ENCODE results near the gene GOLGA1. TPM values are rescaled to one million over a fixed set of nuclear protein-coding genes. Genes with fewer than 3 reads are reported as not detected.

The GOLGA1 gene
- total RNA-seq, 1 experiment from 2014 or later: 18.9 TPM

DNA sequence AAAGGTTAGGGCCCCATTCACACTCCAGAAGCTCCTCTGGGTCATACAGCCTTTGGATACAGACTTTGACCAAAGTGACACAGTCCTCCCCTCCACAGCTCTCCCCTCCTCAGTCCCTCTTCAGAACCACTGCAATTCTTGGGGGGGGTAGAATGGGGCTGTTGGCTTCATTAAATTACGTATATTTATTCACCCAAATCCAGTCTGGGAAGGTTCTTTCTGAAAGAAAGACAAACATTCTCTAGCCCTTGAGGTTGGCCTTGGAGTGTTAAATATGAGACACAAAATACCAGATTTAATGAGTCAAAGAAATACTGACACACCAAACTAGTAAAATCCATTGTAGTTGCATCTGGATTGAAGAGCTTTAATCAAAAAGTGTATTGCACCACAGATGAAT, 62.9 kb downstream of the GOLGA1 start:
- Histone ChIP-seq H3K9me3 (no peaks in the 10 kb centered on the region), H3K36me3 (ENCODE audit: control insufficient read depth, insufficient read depth, low read length) (peaks cover 5% of the 10 kb centered on the region), H3K4me1 (no peaks in the 10 kb centered on the region), H3K27me3 (replicated peaks; ENCODE audit: control insufficient read depth, insufficient read depth, low read length) (no peaks in the 10 kb centered on the region), H3K4me3 (ENCODE audit: low read depth, low read length) (no peak overlapping the region)
- ChIA-PET POLR2A (no interaction called here), CTCF (interaction anchor here (1.4 kb wide), 1 partner anchor 22 kb away, joined by 3 read pairs; no protein-coding TSS in a partner anchor)
- H3K27ac Mint-ChIP-seq (ENCODE audit: unreplicated experiment): no peak overlapping the region
- H3K9me3 Mint-ChIP-seq (ENCODE audit: unreplicated experiment): no peaks in the 10 kb centered on the region
- no peaks in the 10 kb centered on the region for H3K4me1 Mint-ChIP-seq (ENCODE audit: low read depth, unreplicated experiment)
- H3K36me3 Mint-ChIP-seq (ENCODE audit: insufficient read depth, unreplicated experiment): peaks cover 55% of the 10 kb centered on the region
- no peaks in the 10 kb centered on the region for H3K27me3 Mint-ChIP-seq (ENCODE audit: insufficient read depth, unreplicated experiment)
- TF ChIP-seq, protein P1, sequence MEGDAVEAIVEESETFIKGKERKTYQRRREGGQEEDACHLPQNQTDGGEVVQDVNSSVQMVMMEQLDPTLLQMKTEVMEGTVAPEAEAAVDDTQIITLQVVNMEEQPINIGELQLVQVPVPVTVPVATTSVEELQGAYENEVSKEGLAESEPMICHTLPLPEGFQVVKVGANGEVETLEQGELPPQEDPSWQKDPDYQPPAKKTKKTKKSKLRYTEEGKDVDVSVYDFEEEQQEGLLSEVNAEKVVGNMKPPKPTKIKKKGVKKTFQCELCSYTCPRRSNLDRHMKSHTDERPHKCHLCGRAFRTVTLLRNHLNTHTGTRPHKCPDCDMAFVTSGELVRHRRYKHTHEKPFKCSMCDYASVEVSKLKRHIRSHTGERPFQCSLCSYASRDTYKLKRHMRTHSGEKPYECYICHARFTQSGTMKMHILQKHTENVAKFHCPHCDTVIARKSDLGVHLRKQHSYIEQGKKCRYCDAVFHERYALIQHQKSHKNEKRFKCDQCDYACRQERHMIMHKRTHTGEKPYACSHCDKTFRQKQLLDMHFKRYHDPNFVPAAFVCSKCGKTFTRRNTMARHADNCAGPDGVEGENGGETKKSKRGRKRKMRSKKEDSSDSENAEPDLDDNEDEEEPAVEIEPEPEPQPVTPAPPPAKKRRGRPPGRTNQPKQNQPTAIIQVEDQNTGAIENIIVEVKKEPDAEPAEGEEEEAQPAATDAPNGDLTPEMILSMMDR (IDR thresholded peaks at IDR 0.05; ENCODE audit: insufficient read depth in 1 of 2, low read depth in 1 of 2, low read length in 1 of 2, severe bottlenecking in 1 of 2, unreplicated experiment in 1 of 2): no peak
- no peak for DNase-seq
- H3K4me3 Mint-ChIP-seq (ENCODE audit: unreplicated experiment): no peak overlapping the region
- intact Hi-C loops (cut with micrococcal nuclease; ENCODE audit: unreplicated experiment): no loop called here
- no TSS peak for BruUV-seq (replicated peaks)

DNA sequence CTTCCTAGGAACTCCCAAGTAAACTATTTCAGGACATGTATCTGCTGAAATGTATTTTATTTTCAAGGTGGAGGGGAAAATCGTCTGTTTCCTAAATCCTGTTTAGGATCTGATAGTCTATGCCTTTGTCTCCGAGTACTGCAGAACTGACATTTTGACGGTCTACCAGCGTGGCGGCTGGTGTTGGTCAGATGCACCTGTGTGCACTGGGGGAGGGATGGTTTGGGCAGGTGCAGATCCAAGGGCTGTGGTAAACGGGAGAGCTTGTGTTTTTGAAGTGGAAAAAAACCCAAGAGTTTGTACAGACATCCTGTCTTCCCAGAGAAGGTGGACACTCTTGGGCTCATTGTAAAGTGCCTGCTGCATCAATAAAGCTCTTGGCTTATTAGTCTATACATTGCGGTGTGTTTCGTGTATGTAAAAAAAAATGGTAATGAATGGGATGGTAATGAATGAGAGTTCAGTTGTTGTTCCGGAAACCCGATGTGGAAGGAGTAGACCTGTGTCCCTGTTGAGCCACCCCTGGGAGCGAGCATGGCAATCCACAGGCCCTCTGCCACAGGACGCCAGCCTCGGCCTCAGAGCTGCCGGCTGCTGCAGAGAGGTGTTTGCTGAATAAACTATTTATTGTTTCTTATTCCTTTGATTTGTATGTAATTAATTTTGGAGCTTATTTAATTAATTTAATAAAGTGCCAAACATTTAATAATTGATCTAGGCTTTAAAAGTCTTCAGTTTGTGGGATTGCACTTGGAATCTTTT, 63.7 kb downstream of the GOLGA1 start:
- H3K36me3 ChIP-seq (ENCODE audit: control insufficient read depth, insufficient read depth, low read length): peaks cover 5% of the 10 kb centered on the region

DNA sequence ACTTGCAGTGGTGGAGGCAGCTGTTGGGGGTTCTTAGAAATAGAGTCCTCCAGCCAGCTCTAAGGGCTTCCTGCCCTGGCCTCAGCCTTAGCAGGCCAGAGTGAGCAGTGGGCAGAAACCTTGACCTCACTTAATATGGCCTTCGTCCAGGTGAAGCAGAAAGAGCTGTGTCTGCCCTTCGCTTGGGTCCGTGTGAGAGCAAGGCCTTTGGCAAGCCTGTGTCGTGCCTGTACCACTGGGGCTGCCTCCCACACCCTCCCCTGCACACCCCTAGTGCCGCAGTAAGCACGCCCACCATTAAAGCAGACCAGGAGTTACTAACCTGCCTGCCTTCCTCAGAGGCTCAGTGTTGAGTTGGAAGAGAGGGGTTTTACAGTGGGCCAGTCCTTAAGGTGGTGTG, 65.4 kb downstream of the GOLGA1 start:
- BruUV-seq (replicated peaks): no TSS peak
- H3K36me3 ChIP-seq (ENCODE audit: control insufficient read depth, insufficient read depth, low read length): peaks cover 7% of the 10 kb centered on the region
- TF ChIP-seq, protein P1 (IDR thresholded peaks at IDR 0.05; ENCODE audit: insufficient read depth in 1 of 2, low read depth in 1 of 2, low read length in 1 of 2, severe bottlenecking in 1 of 2, unreplicated experiment in 1 of 2): no peak
- ChIA-PET CTCF (no interaction called here), POLR2A (no interaction called here)
- H3K4me1 ChIP-seq: 0 out of 2 replicates have a peak, but pooled peaks cover 3% of the 10 kb centered on the region
- H3K9me3 ChIP-seq: no peaks in the 10 kb centered on the region
- no peaks in the 10 kb centered on the region for H3K9me3 Mint-ChIP-seq (ENCODE audit: unreplicated experiment)
- H3K4me1 Mint-ChIP-seq (ENCODE audit: low read depth, unreplicated experiment): peaks cover 21% of the 10 kb centered on the region
- peak overlapping the region; percentile 69 for H3K27ac Mint-ChIP-seq (ENCODE audit: unreplicated experiment)
- intact Hi-C loops (cut with micrococcal nuclease; ENCODE audit: unreplicated experiment): no loop called here
- H3K4me3 Mint-ChIP-seq (ENCODE audit: unreplicated experiment): no peak overlapping the region
- H3K27me3 ChIP-seq (replicated peaks; ENCODE audit: control insufficient read depth, insufficient read depth, low read length): no peaks in the 10 kb centered on the region
- peaks cover 79% of the 10 kb centered on the region for H3K36me3 Mint-ChIP-seq (ENCODE audit: insufficient read depth, unreplicated experiment)
- no peak overlapping the region for H3K4me3 ChIP-seq (ENCODE audit: low read depth, low read length)
- no peak for DNase-seq
- H3K27me3 Mint-ChIP-seq (ENCODE audit: insufficient read depth, unreplicated experiment): no peaks in the 10 kb centered on the region

More for the DNA sequence above, 63.7 kb downstream of the GOLGA1 start:
- peaks cover 6% of the 10 kb centered on the region for H3K4me1 Mint-ChIP-seq (ENCODE audit: low read depth, unreplicated experiment)
- H3K27ac Mint-ChIP-seq (ENCODE audit: unreplicated experiment): no peak overlapping the region
- intact Hi-C loops (cut with micrococcal nuclease; ENCODE audit: unreplicated experiment): no loop called here
- no peak overlapping the region for H3K4me3 ChIP-seq (ENCODE audit: low read depth, low read length)
- H3K36me3 Mint-ChIP-seq (ENCODE audit: insufficient read depth, unreplicated experiment): peaks cover 63% of the 10 kb centered on the region
- ChIA-PET CTCF (interaction anchor here (1.4 kb wide), 1 partner anchor 21 kb away, joined by 3 read pairs; no protein-coding TSS in a partner anchor), POLR2A (interaction anchor here (0.6 to 1.2 kb wide), 3 partner anchors 14 to 470 kb away, joined by 3 read pairs; no protein-coding TSS in a partner anchor)
- no peaks in the 10 kb centered on the region for H3K27me3 Mint-ChIP-seq (ENCODE audit: insufficient read depth, unreplicated experiment)
- DNase-seq: no peak
- H3K9me3 ChIP-seq: no peaks in the 10 kb centered on the region
- TF ChIP-seq, protein P1 (IDR thresholded peaks at IDR 0.05; ENCODE audit: insufficient read depth in 1 of 2, low read depth in 1 of 2, low read length in 1 of 2, severe bottlenecking in 1 of 2, unreplicated experiment in 1 of 2): no peak
- BruUV-seq (replicated peaks): TSS peak; percentile 50
- no peaks in the 10 kb centered on the region for H3K27me3 ChIP-seq (replicated peaks; ENCODE audit: control insufficient read depth, insufficient read depth, low read length)
- no peak overlapping the region for H3K4me3 Mint-ChIP-seq (ENCODE audit: unreplicated experiment)
- no peaks in the 10 kb centered on the region for H3K9me3 Mint-ChIP-seq (ENCODE audit: unreplicated experiment)
- no peaks in the 10 kb centered on the region for H3K4me1 ChIP-seq

Measured in Caco-2 (cell line).